ENCODE measurements around the gene CDH13.

- TF ChIP-seq CTCF (IDR thresholded peaks at IDR 0.05): no peak
- TF ChIP-seq POLR2A (IDR thresholded peaks at IDR 0.05): no peak
Observed at GRCh38 chr16:83520596-83520995, 893.8 kb downstream of the CDH13 start.

All from thyroid gland (tissue), 4 donors.